Left lung (tissue), 10 donors: ENCODE measurements around the gene ADD2. TPM values are rescaled to one million over a fixed set of nuclear protein-coding genes. Genes with fewer than 3 reads are reported as not detected.

ENCODE experiments used
- ATAC-seq: fragments of 200-7000 bp; cut with Tn5 transposase; one replicate; pipeline ENCODE4 v1.9.1; 2020; ENCODE audit warnings: moderate library complexity
- DNase-seq, 4 donors: peaks; one replicate each; pipeline ENCODE4 v3.0.0-alpha.2; 2013 to 2020
- H3K27ac ChIP-seq, 2 donors: fragments of 200-600 bp; sonication (generic) in 1 of 2; one replicate each; pipeline versions ENCODE4 v1.5.0 to v1.8.0; 2020 to 2021
- H3K27me3 ChIP-seq, 2 donors: fragments of 200-600 bp; sonication (generic) in 1 of 2; one replicate each; pipeline versions ENCODE4 v1.5.0 to v1.8.0; 2020 to 2021
- H3K36me3 ChIP-seq, 2 donors: fragments of 200-600 bp; sonication (generic) in 1 of 2; one replicate each; pipeline versions ENCODE4 v1.5.0 to v1.8.0; 2020 to 2021
- H3K4me1 ChIP-seq, 2 donors: fragments of 200-600 bp; one replicate each; pipeline ENCODE4 v1.8.0; 2021
- H3K4me3 ChIP-seq, 2 donors: fragments of 200-600 bp; sonication (generic) in 1 of 2; one replicate each; pipeline versions ENCODE4 v1.5.0 to v1.8.0; 2020 to 2021; ENCODE audit warnings: mild to moderate bottlenecking in 1 of 2
- H3K9me3 ChIP-seq, 2 donors: fragments of 200-600 bp; sonication (generic) in 1 of 2; one replicate each; pipeline versions ENCODE4 v1.5.0 to v1.8.0; 2020 to 2021
- CTCF ChIP-seq, 2 donors: fragments of 200-600 bp; sonication (generic) in 1 of 2; IDR thresholded peaks; one replicate each; pipeline versions ENCODE4 v1.5.0 to v1.8.0; 2021; ENCODE audit warnings: antibody characterized with exemption in 2 of 2
- intact Hi-C, 2 donors: fragments of 100-400 bp; cut with DNase I; formaldehyde crosslinking; loops; one replicate each; pipeline versions ENCODE4 v1.11.2 to v1.14.2; 2022
- polyA plus RNA-seq, 6 donors: library from polyadenylated mRNA; unstranded; fragments of 120-200 nt; gene quantifications; one replicate each; pipeline ENCODE4 v1.2.1, GENCODE V29; 2013; ENCODE audit not compliant: insufficient read length in 6 of 6
- total RNA-seq, 2 donors: library from RNA; stranded (reverse); fragmentation: NEBNext Ultra II Directional; extraction: Animal tissue kit (Norgen Biotek cat#: 25700); gene quantifications; one replicate each; pipeline ENCODE4 v1.2.1, GENCODE V29; 2021
- donor health status: DM: no; HTN: yes; CAD: no.
- donor health status: DM: no; HTN: no; CAD: no.

The ADD2 gene
- total and polyA plus RNA-seq, 8 donors: 0.92 to 12.2 (median 6.5) TPM

- no peak for TF ChIP-seq CTCF (IDR thresholded peaks at IDR 0.05)
- intact Hi-C loops: no loop called here
- no peaks in the 10 kb centered on the region for H3K9me3 ChIP-seq
- ATAC-seq (no peak), DNase-seq (no peak)
- no peaks in the 10 kb centered on the region for H3K4me1 ChIP-seq
- H3K27ac ChIP-seq: no peak overlapping the region
- no peaks in the 10 kb centered on the region for H3K36me3 ChIP-seq
- H3K4me3 ChIP-seq: no peak overlapping the region
- peaks cover 0 to 4% of the 10 kb centered on the region in 2 donors for H3K27me3 ChIP-seq
Measured at GRCh38 chr2:70703900-70704549, 64.0 kb downstream of the ADD2 start.

- TF ChIP-seq CTCF (IDR thresholded peaks at IDR 0.05): no peak
Measured at GRCh38 chr2:70702711-70703395, 65.1 kb downstream of the ADD2 start.

GRCh38 chr2:70698847-70699246 lies 69.2 kb downstream of the ADD2 start:
- no peaks in the 10 kb centered on the region for H3K9me3 ChIP-seq
- intact Hi-C loops: no loop called here
- TF ChIP-seq CTCF (IDR thresholded peaks at IDR 0.05): no peak
- H3K4me1 ChIP-seq: no peaks in the 10 kb centered on the region
- no peak for DNase-seq
- no peak overlapping the region for H3K27ac ChIP-seq
- peaks cover 0 to 9% of the 10 kb centered on the region in 2 donors for H3K27me3 ChIP-seq
- H3K36me3 ChIP-seq: no peaks in the 10 kb centered on the region
- H3K4me3 ChIP-seq: no peak overlapping the region
- no peak for ATAC-seq

More at GRCh38 chr2:70702711-70703395, 65.1 kb downstream of the ADD2 start:
- ATAC-seq (no peak), DNase-seq (no peak)
- no peaks in the 10 kb centered on the region for H3K36me3 ChIP-seq
- H3K27ac ChIP-seq: no peak overlapping the region
- no peaks in the 10 kb centered on the region for H3K4me1 ChIP-seq
- H3K4me3 ChIP-seq: no peak overlapping the region
- H3K9me3 ChIP-seq: no peaks in the 10 kb centered on the region
- peaks cover 0 to 4% of the 10 kb centered on the region in 2 donors for H3K27me3 ChIP-seq
- intact Hi-C loops: no loop called here

GRCh38 chr2:70697603-70698383 lies 70.2 kb downstream of the ADD2 start:
- TF ChIP-seq CTCF (IDR thresholded peaks at IDR 0.05): no peak
- ATAC-seq: no peak
- intact Hi-C loops: no loop called here

GRCh38 chr2:70696142-70696541 lies 71.9 kb downstream of the ADD2 start:
- no peak for TF ChIP-seq CTCF (IDR thresholded peaks at IDR 0.05)
- intact Hi-C loops: no loop called here
- H3K4me1 ChIP-seq: no peaks in the 10 kb centered on the region
- ATAC-seq (no peak), DNase-seq (no peak)
- H3K27ac ChIP-seq: no peak overlapping the region
- peaks cover 0 to 9% of the 10 kb centered on the region in 2 donors for H3K27me3 ChIP-seq
- H3K36me3 ChIP-seq: no peaks in the 10 kb centered on the region
- no peak overlapping the region for H3K4me3 ChIP-seq
- H3K9me3 ChIP-seq: no peaks in the 10 kb centered on the region

More at GRCh38 chr2:70697603-70698383, 70.2 kb downstream of the ADD2 start:
- Histone ChIP-seq H3K9me3 (no peaks in the 10 kb centered on the region), H3K27me3 (peaks cover 0 to 9% of the 10 kb centered on the region in 2 donors), H3K36me3 (no peaks in the 10 kb centered on the region), H3K4me3 (no peak overlapping the region), H3K27ac (no peak overlapping the region), H3K4me1 (no peaks in the 10 kb centered on the region)
- no peak for DNase-seq
